HEK293 (cell line): ENCODE results near the gene NUCKS1.

Experiments used
- CTCF ChIP-seq: fragments of 450-650 bp; formaldehyde crosslinking; IDR thresholded peaks from 2 replicates; pipeline ENCODE4 v1.5.1; 2016; ENCODE audit warnings: missing biosample characterization, missing genetic modification characterization
- ZBTB20 ChIP-seq: fragments of 450-650 bp; formaldehyde crosslinking; IDR thresholded peaks from 2 replicates; pipeline ENCODE4 v1.5.1; 2016; ENCODE audit warnings: missing biosample characterization, missing genetic modification characterization
- ZNF354C ChIP-seq: fragments of 450-650 bp; formaldehyde crosslinking; IDR thresholded peaks from 2 replicates; pipeline ENCODE4 v1.5.1; 2016; ENCODE audit warnings: missing biosample characterization, missing genetic modification characterization, low read depth, borderline replicate concordance
- TF ChIP-seq, protein P1 (sequence below): fragments of 450-650 bp; formaldehyde crosslinking; conservative IDR thresholded peaks from 2 replicates; pipeline ENCODE4 v1.5.1; 2016; ENCODE audit warnings: low read depth, missing biosample characterization, missing genetic modification characterization

GRCh38 chr1:205797168-205797567, 47.2 kb upstream of the NUCKS1 start:
- TF ChIP-seq ZNF354C (tag by site-specific recombination): no peak
- no peak for TF ChIP-seq CTCF
- no peak for TF ChIP-seq ZBTB20 (tag by site-specific recombination)
- TF ChIP-seq, protein P1, sequence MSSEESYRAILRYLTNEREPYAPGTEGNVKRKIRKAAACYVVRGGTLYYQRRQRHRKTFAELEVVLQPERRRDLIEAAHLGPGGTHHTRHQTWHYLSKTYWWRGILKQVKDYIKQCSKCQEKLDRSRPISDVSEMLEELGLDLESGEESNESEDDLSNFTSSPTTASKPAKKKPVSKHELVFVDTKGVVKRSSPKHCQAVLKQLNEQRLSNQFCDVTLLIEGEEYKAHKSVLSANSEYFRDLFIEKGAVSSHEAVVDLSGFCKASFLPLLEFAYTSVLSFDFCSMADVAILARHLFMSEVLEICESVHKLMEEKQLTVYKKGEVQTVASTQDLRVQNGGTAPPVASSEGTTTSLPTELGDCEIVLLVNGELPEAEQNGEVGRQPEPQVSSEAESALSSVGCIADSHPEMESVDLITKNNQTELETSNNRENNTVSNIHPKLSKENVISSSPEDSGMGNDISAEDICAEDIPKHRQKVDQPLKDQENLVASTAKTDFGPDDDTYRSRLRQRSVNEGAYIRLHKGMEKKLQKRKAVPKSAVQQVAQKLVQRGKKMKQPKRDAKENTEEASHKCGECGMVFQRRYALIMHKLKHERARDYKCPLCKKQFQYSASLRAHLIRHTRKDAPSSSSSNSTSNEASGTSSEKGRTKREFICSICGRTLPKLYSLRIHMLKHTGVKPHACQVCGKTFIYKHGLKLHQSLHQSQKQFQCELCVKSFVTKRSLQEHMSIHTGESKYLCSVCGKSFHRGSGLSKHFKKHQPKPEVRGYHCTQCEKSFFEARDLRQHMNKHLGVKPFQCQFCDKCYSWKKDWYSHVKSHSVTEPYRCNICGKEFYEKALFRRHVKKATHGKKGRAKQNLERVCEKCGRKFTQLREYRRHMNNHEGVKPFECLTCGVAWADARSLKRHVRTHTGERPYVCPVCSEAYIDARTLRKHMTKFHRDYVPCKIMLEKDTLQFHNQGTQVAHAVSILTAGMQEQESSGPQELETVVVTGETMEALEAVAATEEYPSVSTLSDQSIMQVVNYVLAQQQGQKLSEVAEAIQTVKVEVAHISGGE (tag by site-specific recombination): no peak
